Activated T-cell treated with anti-CD3 and anti-CD28 coated beads for 24 hours (primary cell): ENCODE data around the gene HACD1.

ENCODE experiments used
- DNase-seq: peaks from one replicate; pipeline ENCODE4 v3.0.0-alpha.2; 2020; ENCODE audit warnings: low read depth

Gene HACD1

GRCh38 chr10:17617031-17617911, at the start of gene HACD1:
TSS of gene HACD1 (minus strand) at chr10:17617374. CDS start at chr10:17617339, 35 bp downstream.
- DNase-seq, result peak; percentile 45

GRCh38 chr10:17665747-17666146, 48.6 kb upstream of the HACD1 start:
- DNase-seq, result no peak

GRCh38 chr10:17663450-17663849, 46.3 kb upstream of the HACD1 start:
- no peak for DNase-seq

GRCh38 chr10:17662193-17663138, 45.3 kb upstream of the HACD1 start:
- DNase-seq, result no peak

- DNase-seq, result no peak
These were observed 44.3 kb upstream of the HACD1 start for GRCh38 chr10:17661510-17661909.

GRCh38 chr10:17660921-17661320, 43.7 kb upstream of the HACD1 start:
- no peak for DNase-seq

GRCh38 chr10:17659365-17659764, 42.2 kb upstream of the HACD1 start:
- DNase-seq, result no peak

GRCh38 chr10:17657103-17657500, 39.9 kb upstream of the HACD1 start:
- DNase-seq, result no peak

GRCh38 chr10:17655567-17656146, 38.5 kb upstream of the HACD1 start:
- no peak for DNase-seq

- DNase-seq, result no peak
These were observed 37.8 kb upstream of the HACD1 start for GRCh38 chr10:17655009-17655408.

- DNase-seq, result no peak
These were observed 35.4 kb upstream of the HACD1 start for GRCh38 chr10:17652585-17652984.

GRCh38 chr10:17651896-17652295, 34.7 kb upstream of the HACD1 start:
- no peak for DNase-seq

GRCh38 chr10:17650416-17650815, 33.2 kb upstream of the HACD1 start:
- no peak for DNase-seq

- DNase-seq, result no peak
These were observed 32.7 kb upstream of the HACD1 start for GRCh38 chr10:17649836-17650235.

- DNase-seq, result no peak
These were observed 31.9 kb upstream of the HACD1 start for GRCh38 chr10:17649052-17649451.

GRCh38 chr10:17648243-17649035, 31.3 kb upstream of the HACD1 start:
- peak; percentile 48 for DNase-seq

- no peak for DNase-seq
These were observed 30.2 kb upstream of the HACD1 start for GRCh38 chr10:17647326-17647725.

GRCh38 chr10:17645621-17646345, 28.6 kb upstream of the HACD1 start:
- DNase-seq, result no peak

GRCh38 chr10:17644485-17644943, 27.3 kb upstream of the HACD1 start:
- DNase-seq, result no peak

GRCh38 chr10:17643755-17644484, 26.7 kb upstream of the HACD1 start, which contains the start of gene STAM:
TSS of gene STAM (plus strand) at chr10:17644151. CDS start at chr10:17644340, 189 bp downstream.
- DNase-seq, result peak; percentile 89
